Transverse colon (tissue), 3 donors: Measurements from ENCODE around the gene PRIMA1.

Experiments used
- CTCF ChIP-seq, 5 experiments: fragments of 200-600 bp in 3 of 5; fragments of 450-650 bp in 2 of 5; sonication (generic) in 3 of 5; IDR thresholded peaks; 1 replicate in 2 of 5; 2 replicates in 3 of 5; pipeline ENCODE4 v1.5.1; 2016 to 2017; ENCODE audit warnings: antibody characterized with exemption in 5 of 5, inconsistent platforms in 3 of 5, mild to moderate bottlenecking in 2 of 5, moderate library complexity in 1 of 5
- EP300 ChIP-seq: sonication (generic); formaldehyde crosslinking; IDR thresholded peaks from one replicate; pipeline ENCODE4 v1.6.1; 2017; ENCODE audit warnings: antibody characterized with exemption, low read depth

DNA sequence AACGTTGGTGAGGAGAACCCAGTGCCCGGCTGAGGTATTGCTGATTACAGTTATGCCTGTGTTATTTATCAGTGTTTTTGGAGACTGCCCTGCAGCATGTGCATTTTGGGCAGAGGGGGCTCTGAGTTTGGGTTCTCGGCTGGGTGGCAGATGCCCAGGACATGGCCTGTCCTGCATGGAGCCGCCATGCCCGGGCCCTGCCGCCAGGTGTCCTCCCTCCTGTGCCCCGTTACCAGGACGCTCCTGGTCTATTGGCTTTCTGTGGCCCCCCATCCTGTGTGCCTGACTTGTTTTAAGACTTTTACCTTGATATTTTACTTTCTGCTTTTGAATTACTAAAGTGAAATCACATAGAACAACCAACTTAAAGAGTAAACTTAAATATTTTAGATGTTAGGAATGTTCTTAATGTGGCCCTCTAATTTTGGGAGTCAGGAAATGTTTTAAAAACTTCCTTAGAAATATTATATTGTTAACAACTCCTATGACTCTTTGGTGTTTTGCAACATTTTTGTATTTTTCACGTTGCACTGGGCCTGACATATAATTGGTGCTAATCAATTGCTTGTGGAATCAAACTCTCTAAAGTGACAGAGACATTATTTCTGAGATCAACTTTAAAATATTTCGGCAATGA lies 51.8 kb downstream of the PRIMA1 start:
- TF ChIP-seq CTCF (IDR thresholded peaks at IDR 0.05) (peak in 3 of 5 experiments; percentile 9 to 14 (median 9)), EP300 (no peak)
